Endothelial cell of umbilical vein (primary cell): ENCODE results near the gene PCDHGA8. TPM values are rescaled to one million over a fixed set of nuclear protein-coding genes. Genes with fewer than 3 reads are reported as not detected.

Experiments
- BruUV-seq: library from RNA; stranded (reverse); fragments of 400-500 nt; replicated peaks from 2 replicates; lab custom pipeline; 2021; lab: Mats Ljungman, UMichigan
- CTCF ChIA-PET: fragments of 300-600, 350-600 bp; sonication (Branson Sonifier 250); formaldehyde crosslinking; loops from one replicate; lab custom pipeline; 2021; ENCODE audit warnings: antibody characterized with exemption, inconsistent platforms; lab: Charles Lee
- POLR2A ChIA-PET: fragments of 300-600, 350-600 bp; sonication (Branson Sonifier 250); formaldehyde crosslinking; loops from one replicate; lab custom pipeline; 2021; ENCODE audit warnings: antibody characterized with exemption, inconsistent platforms; lab: Charles Lee
- DNase-seq: peaks from one replicate; pipeline ENCODE4 v3.0.0-alpha.2; 2011; ENCODE audit warnings: low read depth, low spot score
- FAIRE-seq: peaks from 2 replicates; lab custom pipeline; 2011; peaks lifted over from hg19 to GRCh38; lab: Jason Lieb, UNC
- H2AFZ ChIP-seq: 2 replicates; pipeline ENCODE4 v1.6.0; 2012; ENCODE audit warnings: low read depth, low read length, control low read depth, inconsistent platforms
- H3K27ac ChIP-seq: 2 replicates; pipeline ENCODE4 v1.5.1; 2011; ENCODE audit warnings: low read depth, mild to moderate bottlenecking, control low read depth, low read length, moderate library complexity; ENCODE audit not compliant: insufficient read depth
- H3K27me3 ChIP-seq, 2 experiments: 2 replicates each; pipeline versions ENCODE4 v1.6.0 to v1.6.1; 2011; ENCODE audit warnings: low read length in 2 of 2, mixed read lengths in 1 of 2; ENCODE audit not compliant: control insufficient read depth in 2 of 2, insufficient read depth in 2 of 2
- H3K36me3 ChIP-seq, 2 experiments: 2 replicates in 1 of 2; 3 replicates in 1 of 2; pipeline ENCODE4 v1.5.1; 2011; ENCODE audit warnings: low read length in 2 of 2, mild to moderate bottlenecking in 1 of 2, moderate library complexity in 1 of 2; ENCODE audit not compliant: control insufficient read depth in 2 of 2, insufficient read depth in 2 of 2; ENCODE audit errors: extremely low read depth in 1 of 2
- H3K4me1 ChIP-seq: 3 replicates; pipeline ENCODE4 v1.5.1; 2011; ENCODE audit warnings: mild to moderate bottlenecking, low read length; ENCODE audit not compliant: control insufficient read depth, insufficient read depth; ENCODE audit errors: extremely low read depth
- H3K4me2 ChIP-seq: 2 replicates; pipeline ENCODE4 v1.6.1; 2011; ENCODE audit warnings: low read length, control low read depth, mixed read lengths; ENCODE audit not compliant: insufficient read depth
- H3K4me3 ChIP-seq, 3 experiments: fragments of 200-600 bp in 1 of 3; sonication (generic), shearing (Covaris generic) in 1 of 3; replicated peaks in 1 of 3; 2 replicates each; pipeline ENCODE4 v1.5.1; 2011 to 2016; ENCODE audit warnings: control low read depth in 3 of 3, low read length in 3 of 3, mild to moderate bottlenecking in 2 of 3, inconsistent platforms in 1 of 3, low read depth in 1 of 3, moderate library complexity in 1 of 3; ENCODE audit not compliant: insufficient read depth in 1 of 3
- H3K79me2 ChIP-seq: 2 replicates; pipeline ENCODE4 v1.6.0; 2012; ENCODE audit warnings: low read length, inconsistent platforms; ENCODE audit not compliant: control insufficient read depth, insufficient read depth
- H3K9ac ChIP-seq: replicated peaks from 2 replicates; pipeline ENCODE3; 2011; ENCODE audit warnings: low read length, control low read depth; ENCODE audit not compliant: insufficient read depth; ENCODE audit errors: extremely low read depth
- H3K9me1 ChIP-seq: replicated peaks from 3 replicates; pipeline ENCODE4 v1.6.0; 2011; ENCODE audit warnings: mild to moderate bottlenecking, low read length; ENCODE audit not compliant: control insufficient read depth, insufficient read depth; ENCODE audit errors: extremely low read depth
- H3K9me3 ChIP-seq: replicated peaks from 2 replicates; pipeline ENCODE4 v1.5.1; 2012; ENCODE audit warnings: low read length, inconsistent platforms; ENCODE audit not compliant: control insufficient read depth, insufficient read depth
- H4K20me1 ChIP-seq: replicated peaks from 2 replicates; pipeline ENCODE3; 2011; ENCODE audit warnings: mild to moderate bottlenecking, low read length; ENCODE audit not compliant: control insufficient read depth, insufficient read depth; ENCODE audit errors: extremely low read depth
- FOS ChIP-seq: IDR thresholded peaks from 2 replicates; pipeline ENCODE4 v1.6.1; 2011; ENCODE audit warnings: mild to moderate bottlenecking, low read length, moderate library complexity, borderline replicate concordance; ENCODE audit not compliant: insufficient read depth
- JUN ChIP-seq: IDR thresholded peaks from 2 replicates; pipeline ENCODE4 v1.6.1; 2011; ENCODE audit warnings: borderline replicate concordance, low read depth; ENCODE audit not compliant: insufficient read length, insufficient read depth
- MAX ChIP-seq: IDR thresholded peaks from 2 replicates; pipeline ENCODE4 v1.6.1; 2011; ENCODE audit not compliant: insufficient read depth, insufficient read length
- MYC ChIP-seq: IDR thresholded peaks from one replicate; pipeline ENCODE4 v1.6.1; 2011; ENCODE audit warnings: mild to moderate bottlenecking, low read depth, low read length
- POLR2AphosphoS5 ChIP-seq: IDR thresholded peaks from 2 replicates; pipeline ENCODE4 v1.6.1; 2012; ENCODE audit warnings: low read depth, mild to moderate bottlenecking, control low read depth, low read length, moderate library complexity; ENCODE audit not compliant: insufficient read depth
- dilution Hi-C: fragments of 300-500 bp; cut with MboI; formaldehyde crosslinking; loops from one replicate; pipeline ENCODE4 v1.15.0; 2019; ENCODE audit warnings: low sequenced_read_pairs; ENCODE audit not compliant: extremely low pct_ligation_motif_present
- intact Hi-C: fragments of 100-400 bp; cut with micrococcal nuclease; formaldehyde crosslinking; loops from one replicate; pipeline ENCODE4 v1.10.0; 2022
- polyA plus RNA-seq, 4 experiments: library from polyadenylated mRNA; depleted of rRNA in 3 of 4; stranded (reverse) in 3 of 4; unstranded in 1 of 4; fragments of >200 nt; gene quantifications; 2 replicates each; pipeline versions ENCODE4 v1.2.1 to v1.2.3, GENCODE V29; 2011 to 2012; ENCODE audit warnings: missing spikeins in 1 of 4
- total RNA-seq: library from RNA; stranded (reverse); gene quantifications from 2 replicates; pipeline ENCODE4 v1.2.3, GENCODE V29; 2021

PCDHGA8 gene
- total and polyA plus RNA-seq, 2 donors (not counting 3 experiments of a cell fraction or from before 2014, with no cell fraction given) = 0.44 to 0.95 TPM

GRCh38 chr5:141371572-141372475 lies 20.6 kb upstream of the PCDHGA8 start:
- TF ChIP-seq JUN = no peak
- TF ChIP-seq FOS = no peak
- TF ChIP-seq MYC = no peak
- TF ChIP-seq MAX = no peak
- TF ChIP-seq POLR2AphosphoS5 = no peak
- Histone ChIP-seq H3K9ac (no peak overlapping the region), H3K4me2 (no peak overlapping the region), H3K27me3 (peaks cover 32 to 82% of the 10 kb centered on the region in 2 experiments), H3K36me3 (no peaks in the 10 kb centered on the region), H3K79me2 (no peaks in the 10 kb centered on the region), H3K9me1 (no peaks in the 10 kb centered on the region), H3K9me3 (no peaks in the 10 kb centered on the region), H4K20me1 (no peaks in the 10 kb centered on the region), H3K4me1 (no peaks in the 10 kb centered on the region), H3K4me3 (no peak overlapping the region), H2AFZ (no peak overlapping the region), H3K27ac (no peak overlapping the region)
- no TSS peak for BruUV-seq
- POLR2A ChIA-PET = no interaction called here
- FAIRE-seq (no peak), DNase-seq (no peak)
- CTCF ChIA-PET = interaction anchor here (1.0 to 3.5 kb wide), 10 partner anchors 9 to 192 kb away, joined by 3 to 57 read pairs (median 10); partner anchors contain the start of genes PCDHB14, PCDHGA10, PCDHGA11 and PCDHGA4
- dilution Hi-C loops (no loop called here), intact Hi-C loops (loop anchor here (5.0 kb wide), 1 partner anchor 50 kb away; the partner anchor contains the start of gene PCDHGA11)
